ENCODE results near the gene MICAL3.
"Not testable (repeated sequence)": the region's sequence is repeated elsewhere in the genome, so short reads cannot be mapped to it uniquely, and the experiment has no call there.

MICAL3 gene

DNA sequence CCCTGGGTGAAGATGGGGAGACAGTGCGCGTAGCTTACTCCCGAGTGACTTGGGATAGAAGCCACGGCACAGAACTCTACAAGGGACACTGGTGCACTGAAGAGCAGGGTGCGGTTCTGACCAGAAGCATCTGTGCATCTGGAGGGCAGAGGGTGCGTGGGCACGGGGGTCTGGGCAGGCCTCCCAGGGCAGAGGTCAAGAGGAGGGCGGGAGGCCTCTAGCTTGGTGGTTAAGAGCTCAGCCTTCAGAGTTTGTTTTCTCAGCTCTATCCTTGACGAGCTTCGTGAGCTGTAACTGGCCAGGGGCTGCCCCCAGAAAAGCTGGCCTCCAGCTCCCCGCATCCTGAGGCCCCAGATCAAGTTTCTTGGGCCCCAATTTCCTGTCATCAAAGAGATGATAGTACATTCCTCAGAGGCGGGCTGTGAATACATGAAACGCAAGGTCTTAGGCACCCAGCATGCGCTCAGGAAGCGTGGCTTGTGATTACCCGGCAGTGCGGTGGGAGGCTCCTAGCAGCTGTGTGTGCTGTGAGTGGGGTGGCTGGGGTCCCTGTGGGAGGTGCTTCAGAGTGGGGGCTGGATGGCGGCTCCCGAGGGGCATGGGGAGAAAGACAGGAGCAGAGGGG, 244.1 kb downstream of the MICAL3 start:
- DNase-seq (ENCODE audit: low read depth in 2 of 2): no peak

DNA sequence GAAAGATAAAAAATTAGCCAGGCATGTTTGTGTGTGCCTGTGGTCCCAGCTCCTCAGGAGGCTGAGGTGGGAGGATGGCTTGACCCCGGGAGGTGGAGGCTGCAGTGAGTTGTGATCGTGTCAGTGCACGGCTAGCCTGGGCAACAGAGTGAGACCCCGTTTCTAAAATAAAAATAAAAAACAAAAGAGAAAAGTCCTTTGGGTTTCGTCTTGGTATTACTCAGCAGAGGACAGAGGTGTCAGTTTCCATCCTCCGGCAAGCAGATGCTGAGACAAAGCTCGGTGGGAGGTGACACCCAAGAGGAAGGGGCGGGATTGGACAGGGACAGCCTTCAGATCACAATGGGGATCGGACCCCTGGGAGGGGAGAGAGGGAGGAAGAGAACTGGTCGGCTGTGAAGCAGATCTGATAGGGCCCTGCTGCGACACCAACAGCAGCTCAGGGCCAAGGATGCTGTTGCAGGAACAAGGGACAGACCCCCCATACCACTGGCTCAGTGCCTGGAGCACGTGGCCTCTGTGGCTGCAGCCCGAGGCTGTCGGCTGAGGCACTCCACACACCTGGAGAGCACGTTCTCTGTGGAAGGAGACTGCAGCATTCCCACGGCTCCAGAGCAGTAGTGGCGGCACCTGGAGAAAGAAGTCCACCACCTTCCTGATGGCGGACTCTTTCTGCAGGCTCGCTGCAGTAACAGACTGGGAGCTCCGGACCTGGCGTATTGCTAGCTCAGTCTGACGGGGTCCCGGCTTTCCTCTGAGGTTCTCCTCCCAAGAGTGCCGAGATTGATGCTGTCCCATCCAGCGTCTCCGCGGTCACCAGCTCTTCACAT, 244.9 kb downstream of the MICAL3 start:
- DNase-seq (ENCODE audit: low read depth in 2 of 2): no peak

DNA sequence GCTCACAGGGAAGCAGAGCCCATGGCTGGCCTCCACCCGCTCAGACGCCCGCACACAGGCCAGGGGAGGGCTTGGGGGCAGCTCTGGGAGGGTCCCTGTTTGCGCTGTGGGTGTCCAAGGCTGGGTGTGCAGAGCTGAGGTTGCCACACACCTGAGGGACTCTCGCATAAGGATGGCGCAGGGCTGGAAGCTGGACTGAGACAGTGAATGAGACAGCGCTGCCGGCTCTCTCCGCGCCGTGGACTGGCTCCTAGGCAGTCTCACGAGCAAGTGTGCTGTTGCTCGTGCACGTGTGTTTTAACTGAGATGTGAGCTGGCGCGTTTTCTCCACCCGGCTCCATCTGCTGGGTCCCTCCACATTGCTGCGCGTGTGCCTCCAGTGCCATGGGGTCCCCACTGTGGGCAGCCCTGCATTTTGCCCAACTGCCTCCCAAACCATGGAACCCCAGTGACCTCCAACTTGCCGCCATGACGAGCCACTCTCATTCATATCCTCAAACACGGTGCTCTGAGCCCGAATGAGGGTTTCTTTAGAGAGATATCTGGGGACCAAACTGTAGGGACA, 245.9 kb downstream of the MICAL3 start:
- DNase-seq (ENCODE audit: low read depth in 2 of 2): no peak

DNA sequence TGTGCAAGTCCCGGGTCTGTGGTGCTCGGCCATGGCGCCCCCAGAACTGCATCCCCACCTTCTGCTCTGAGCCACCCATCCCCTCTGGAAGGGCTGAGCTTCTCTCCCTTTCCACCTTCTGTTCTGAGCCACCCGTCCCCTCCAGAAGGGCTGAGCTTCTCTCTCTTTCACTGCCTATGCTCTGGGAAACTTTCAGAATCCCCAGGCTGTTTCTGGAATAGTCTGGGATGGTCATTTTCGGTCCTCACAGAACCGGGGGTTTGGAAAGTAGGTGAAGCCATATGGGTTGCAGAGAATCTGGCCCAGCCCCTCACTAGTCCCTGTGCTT, 246.7 kb downstream of the MICAL3 start:
- no peak for DNase-seq (ENCODE audit: low read depth in 2 of 2)

DNA sequence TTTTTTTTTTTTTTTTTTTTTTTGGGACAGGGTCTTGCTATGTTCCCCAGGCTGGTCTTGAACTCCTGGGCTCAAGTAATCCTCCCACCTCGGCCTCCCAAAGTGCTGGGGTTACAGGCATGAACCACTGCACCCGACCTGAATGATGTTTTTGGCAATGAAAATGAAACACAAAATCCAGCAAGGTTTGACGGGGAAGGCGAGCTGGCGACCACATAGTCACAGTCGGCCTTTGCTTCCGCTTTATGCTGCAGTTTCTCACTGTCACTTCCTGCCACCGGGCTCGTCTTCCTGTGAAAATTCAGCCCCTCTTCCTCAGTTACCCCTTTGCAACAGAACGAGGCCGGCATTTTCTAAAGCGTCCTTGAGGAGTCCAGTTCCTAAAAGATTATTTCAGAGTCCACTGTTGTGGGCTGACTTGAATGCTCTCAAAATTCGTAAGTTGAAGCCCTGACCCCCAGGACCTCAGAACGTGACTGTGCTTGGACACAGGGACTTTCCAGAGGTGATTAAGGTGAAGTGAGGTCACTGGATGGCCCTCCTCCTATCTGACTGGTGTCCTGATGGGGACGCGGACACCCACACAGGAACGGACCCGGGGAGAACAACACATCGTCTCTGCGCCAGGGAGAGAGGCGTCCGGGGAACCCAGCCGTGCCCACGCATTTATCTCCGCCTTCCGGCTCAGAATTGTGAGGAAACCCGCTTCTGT, 247.2 kb downstream of the MICAL3 start:
- DNase-seq (ENCODE audit: low read depth in 2 of 2): no peak

DNA sequence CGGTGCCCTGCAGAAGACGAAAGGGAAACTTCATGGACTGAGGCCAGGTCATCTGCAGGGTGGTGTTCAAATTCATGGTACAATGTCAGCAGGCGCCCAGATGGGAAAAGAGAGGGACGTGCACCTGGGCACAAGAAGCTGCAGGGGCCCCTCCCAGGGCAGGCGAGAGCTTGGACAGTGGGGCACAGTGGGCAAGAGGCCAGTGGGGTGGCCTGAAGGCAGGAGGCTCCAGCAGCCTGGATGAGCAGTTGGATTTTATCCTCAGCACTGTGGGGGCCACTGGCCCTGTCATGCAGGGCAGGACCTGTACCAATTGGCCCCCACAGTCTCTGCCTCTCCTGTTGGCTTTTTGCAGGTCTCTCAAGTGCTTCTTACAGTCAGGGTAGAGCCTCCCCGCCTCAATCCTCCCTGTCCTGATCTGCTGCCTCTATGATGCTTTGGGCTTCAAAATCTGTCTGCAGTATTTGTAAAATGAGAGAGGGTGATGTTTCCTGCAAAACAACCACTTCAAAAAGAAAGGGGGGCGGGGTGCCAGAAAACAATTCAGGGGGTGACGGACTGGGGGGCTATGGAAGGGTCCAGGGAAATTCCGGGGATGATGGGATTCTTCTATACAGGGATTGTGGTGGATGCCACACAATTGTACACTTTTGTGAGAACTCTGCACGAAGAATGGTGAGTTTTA, 248.4 kb downstream of the MICAL3 start:
- no peak for DNase-seq (ENCODE audit: low read depth in 2 of 2)

DNA sequence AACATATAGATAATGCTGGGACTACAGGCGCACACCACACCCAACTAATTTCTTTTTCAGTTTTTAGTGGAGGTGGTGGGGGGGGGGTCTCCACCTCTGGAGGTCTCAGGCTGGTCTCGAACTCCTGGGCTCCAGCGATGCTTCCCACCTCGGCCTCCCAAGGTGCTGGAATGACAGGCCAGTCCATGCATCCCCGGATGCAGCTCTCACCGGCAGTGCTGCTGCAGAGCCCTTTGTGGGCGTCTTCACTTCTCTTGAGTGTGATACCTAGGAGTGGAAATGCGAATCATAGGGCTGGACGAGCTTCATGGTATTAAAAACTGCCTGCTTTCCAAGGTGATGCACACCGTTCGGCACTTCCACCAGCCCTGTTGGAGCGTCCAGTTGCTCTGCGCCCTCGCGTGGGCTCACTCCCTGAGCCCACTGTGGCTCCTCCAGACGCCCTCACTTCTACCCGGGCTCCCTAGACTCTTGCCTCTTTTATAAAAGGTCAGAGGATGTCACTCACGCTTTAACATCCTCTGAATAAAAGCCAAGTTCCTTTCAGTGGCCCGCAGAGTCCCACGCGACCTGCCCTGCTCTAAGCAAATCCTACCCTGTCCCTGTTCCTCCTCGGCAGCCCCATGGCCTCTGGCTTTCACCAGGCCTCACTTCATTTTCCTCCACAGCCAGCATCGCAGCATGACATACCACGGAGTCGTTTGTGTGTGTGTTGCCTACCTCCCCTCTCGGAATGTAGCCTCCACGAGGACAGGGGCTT, 249.3 kb downstream of the MICAL3 start:
- no peak for DNase-seq (ENCODE audit: low read depth in 2 of 2)

DNA sequence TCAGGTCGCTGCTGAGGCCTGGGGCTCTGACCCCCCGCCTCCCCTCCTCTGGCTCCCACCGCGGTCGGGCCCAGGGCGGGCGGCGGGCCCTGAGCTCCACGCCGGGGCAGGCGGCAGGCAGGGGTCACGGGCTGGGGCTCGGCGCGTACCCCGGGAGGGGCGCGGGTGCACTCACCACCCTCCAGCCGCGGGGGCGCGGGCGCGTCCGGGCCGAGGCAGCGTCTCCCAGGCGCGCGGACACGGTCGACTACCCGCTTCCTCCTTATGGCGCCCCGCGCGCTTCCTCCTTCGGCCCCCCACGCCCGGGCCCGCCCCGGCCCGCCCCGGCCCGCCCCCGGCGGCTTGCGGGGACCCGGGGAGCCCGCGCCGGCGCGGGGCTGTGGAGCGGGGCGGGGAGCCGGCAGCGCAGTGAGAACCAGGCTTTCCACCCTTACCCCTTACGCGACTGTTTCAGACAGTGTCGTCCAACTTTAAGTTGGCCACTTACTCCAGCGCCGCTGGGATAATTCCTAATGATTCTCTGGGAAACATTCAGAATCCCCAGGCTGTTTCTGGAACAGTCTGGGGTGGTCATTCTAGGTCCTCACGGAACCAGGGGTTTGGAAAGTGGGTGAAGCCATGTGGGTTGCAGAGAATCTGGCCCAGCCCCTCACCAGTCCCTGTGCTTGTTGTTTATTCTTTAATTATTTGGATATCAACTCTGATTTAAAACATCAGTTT, 250.0 kb downstream of the MICAL3 start, which contains the start of gene BID:
Gene BID (minus strand): TSS at position 264 of the 720 bp plus-strand sequence. CDS start 24,353 bp downstream, outside the sequence.
- DNase-seq (ENCODE audit: low read depth in 2 of 2): no peak

DNA sequence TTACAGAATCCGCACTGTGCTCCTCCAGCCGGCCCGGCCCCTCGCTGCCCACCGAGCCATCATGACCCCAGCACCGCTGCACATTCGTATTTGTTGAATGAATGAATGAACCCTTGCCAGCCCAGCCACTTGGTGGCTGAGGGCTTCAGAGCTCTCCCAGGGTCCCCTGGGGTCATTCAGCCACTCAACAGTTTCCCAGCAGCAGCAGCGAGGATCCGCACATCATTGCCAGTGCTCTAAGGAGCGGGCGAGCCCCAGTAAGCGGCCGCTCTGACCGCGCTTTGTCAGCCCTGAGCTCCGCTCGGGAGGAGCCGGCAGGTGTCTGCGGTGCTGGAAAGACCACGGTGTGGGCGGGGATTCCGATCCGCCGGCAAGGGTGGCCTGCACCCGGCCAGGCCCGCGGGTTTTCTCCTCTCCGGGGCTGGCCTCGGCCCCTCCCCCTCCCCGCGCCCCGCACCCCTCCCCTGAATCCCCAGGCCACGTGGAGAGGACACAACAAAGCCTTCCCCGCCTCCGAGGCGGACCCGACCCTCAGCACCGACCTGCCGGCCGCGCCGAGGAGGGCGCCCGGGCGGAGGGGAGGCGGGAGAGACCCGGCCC, 250.7 kb downstream of the MICAL3 start:
- DNase-seq (ENCODE audit: low read depth in 2 of 2): no peak

DNA sequence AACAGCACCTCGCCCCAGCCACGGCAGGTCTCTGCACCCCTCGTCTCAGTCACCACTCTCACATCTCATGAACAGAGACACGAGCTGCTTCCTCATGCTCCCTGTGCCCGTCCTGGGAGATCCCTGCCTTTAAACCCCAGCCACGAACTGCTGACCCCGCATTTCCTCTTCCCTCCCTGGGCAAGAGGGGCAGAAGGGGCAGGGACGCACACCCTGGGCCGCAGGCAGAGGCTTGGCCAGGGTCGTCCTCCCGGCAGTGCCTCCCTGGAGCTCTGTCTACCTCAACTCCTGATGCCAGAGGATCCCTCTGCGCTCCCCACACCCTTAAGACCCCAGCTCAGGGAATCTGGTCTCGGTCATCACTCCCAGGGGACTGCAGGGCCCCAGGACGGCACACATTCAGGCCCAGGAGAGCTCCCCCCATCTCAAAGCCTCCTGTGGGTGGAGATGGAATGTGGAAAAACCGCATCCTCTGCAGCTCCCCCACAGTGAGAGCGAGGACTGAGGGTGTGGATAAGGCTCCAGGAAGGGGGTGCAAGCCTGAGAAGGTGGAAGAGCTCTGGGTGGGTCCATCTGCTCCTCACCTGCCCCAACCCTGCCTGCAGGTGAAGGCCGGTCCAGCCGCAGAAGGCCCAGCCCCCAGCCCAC, 251.3 kb downstream of the MICAL3 start:
- no peak for DNase-seq (ENCODE audit: low read depth in 2 of 2)

DNA sequence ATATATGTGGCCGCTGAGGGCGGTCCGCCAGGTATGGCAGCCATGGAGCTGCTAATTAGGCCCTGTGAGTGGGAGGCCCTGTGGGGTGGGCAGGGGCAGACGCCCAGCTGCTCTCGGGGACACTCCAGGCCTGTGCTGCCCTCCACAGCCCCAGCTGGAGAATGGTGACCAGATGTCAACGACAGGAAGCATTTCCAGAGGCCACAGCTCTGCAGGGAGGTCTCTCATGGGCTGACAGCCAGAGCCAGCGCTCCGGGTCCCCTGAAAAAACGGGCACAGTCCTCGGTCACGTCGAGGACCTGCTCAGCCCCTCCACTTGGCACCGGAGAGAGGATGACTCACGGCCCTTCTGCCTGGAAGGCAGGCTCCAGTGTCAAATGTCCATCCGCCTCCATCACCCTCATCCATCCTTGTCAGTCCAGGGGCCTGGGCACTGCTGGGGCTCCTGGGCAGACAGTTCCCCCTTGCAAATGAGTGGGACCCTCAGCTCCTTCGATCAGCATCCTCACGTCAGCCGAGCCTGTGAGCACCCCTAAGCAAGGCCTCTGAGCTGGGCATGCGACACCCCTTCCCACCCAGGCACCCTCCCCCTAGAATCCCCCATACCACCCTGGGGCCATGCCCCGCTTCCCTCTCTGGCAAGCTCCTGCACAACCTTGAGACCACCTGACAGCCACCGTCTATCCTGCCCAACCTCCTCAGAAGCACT, 252.0 kb downstream of the MICAL3 start:
- DNase-seq (ENCODE audit: low read depth in 2 of 2): no peak

DNA sequence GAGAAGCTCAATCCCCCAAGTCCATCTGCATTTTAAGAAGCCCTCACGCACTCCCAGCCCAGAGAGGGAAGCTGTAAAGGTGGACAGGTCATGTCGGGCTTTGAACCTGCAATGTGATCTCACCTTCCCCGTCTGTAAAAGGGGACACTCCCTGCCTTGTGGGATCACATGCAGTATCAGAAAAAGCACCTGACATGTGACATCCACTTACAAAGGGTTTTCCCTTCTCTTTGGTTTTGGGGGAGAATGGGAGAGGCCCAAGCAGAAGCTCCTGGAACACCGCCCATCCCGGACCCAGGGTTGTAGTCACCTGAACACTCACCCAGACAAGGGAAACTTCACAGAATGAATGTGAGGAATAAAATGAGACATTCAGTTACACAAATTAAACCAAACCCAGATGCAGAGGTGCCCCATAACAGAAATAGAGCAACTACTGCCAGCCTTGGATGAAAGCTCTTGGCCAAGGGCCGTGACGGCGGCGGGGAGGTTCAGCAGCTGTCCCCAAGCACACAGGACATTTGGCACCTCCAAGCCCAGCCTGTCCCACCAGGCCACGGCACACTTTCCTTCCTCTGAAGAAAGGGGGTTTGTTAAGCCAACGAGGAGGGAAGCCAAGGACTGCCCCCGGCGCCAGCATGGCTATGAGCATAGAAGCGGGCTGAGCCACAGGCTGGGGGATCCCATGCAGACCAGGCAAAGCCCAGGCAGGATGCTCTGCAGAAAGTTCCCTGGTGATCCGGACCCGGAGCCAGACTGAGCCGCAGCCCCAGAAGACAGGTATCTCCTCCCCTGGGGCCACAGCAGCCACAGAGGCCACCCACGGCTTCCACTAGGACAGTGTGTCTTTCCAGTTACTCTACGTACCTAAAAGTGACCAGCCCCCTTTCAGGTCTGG, 253.9 kb downstream of the MICAL3 start:
- no peak for DNase-seq (ENCODE audit: low read depth in 2 of 2)

DNA sequence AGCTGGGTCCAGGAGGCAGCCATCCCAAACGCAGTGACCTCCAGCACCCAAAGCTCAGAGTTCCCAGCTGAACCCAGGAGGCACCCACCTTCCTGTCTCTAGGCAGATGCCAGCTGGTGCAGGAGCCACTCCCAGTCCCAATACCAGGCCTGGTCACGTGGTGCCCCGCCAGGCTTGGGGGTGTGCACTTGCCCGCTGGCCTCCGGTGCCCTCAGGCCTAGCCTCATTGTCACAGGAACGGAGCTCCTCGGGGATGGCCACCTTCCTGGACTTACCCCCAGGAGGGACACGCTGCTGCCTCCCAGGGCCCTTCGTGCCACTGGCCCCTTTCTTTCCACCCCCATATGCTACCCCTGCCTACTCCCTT, 254.7 kb downstream of the MICAL3 start:
- DNase-seq (ENCODE audit: low read depth in 2 of 2): no peak

DNA sequence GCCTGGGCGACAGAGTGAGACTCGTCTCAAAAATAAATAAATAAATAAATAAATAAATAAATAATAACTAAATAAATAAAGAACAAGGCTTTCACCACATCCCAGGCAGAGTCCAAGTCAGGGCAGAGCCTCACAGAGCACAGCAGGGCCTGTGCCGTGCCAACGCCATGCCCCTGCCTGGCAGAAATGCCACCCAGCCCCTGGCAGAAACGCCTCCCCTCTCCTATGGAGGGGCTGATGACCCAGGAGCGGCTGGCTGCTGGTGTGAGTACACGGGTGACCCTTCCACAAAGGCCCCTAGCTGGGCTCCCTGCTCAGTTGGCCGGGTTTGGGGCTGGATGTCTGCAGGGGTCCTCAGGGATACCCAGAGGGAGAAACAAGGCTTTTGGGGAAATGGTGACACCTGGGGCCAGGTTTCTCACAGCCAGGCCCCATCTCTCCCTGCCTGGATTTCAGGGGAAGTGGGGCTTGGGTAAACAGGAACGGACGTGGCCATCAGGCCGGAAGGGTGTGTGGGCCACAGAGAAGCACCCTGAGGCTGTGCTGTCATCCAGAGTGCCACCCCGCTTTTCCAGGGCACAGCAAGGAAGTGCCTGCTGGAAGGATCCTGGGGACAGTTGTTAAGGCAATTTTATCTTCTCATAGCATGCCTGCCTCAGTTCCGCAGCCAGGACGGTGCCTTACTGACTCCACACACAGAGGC, 255.2 kb downstream of the MICAL3 start:
- no peak for DNase-seq (ENCODE audit: low read depth in 2 of 2)

DNA sequence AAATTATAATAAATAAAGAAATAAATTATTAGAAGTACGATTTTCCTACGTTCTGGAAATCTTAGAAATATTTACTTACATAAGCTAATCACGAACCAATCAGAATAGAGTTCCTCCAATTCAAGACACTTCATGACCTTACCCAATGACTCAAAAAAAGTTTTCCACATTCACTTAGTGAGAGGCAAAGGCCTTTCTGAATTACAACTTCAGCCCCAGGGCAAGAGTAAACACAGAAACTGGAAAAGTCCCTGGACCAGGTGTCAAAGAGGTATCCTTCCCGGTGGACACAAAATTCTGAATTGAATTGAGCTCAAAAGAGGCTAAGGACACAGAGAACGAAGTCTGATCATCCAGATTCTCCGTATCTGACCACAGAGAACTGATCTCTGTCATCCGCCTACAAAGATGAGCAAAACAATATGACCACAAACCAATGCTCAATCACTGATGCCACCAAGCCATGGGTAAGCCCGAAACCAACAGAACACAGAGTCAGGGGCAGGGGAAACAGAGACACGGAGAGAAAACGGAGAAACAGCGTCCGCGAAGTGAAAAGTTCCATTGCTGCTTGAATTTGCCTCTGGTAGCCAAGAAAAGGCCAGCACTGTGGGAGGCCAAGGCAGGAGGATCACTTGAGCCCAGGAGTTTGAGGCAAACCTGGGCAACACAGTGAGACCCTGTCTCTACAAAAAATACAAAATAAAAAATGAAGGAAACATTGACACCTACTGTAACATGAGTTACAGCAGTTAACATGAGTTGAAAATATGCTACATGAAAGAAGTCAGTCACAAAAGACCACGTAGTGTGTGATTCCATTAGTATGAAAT, 256.9 kb downstream of the MICAL3 start:
- DNase-seq (ENCODE audit: low read depth in 2 of 2): no peak

DNA sequence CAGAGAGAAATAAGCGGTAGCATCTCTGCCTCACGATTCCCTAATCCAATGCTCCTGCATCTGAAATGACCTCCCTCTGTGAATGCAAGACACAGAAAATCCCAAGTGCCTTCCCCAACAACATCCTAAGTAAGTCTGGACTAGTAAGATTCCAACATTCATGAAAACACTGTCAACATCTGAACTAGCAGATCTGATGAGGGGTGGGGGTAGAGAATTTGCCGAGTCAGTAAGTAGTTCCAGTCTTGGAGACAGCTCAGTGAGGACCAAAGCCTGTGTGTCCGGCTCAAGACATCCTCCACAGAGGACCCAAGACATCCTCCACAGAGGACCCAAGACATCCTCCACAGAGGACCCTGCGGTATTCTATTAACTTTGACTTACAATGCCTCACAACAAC, 259.5 kb downstream of the MICAL3 start:
- not testable (repeated sequence) for DNase-seq (ENCODE audit: low read depth in 2 of 2)

All from fibroblast of skin of left quadriceps (primary cell).